PC-3 (cell line): ENCODE results near the gene PRTG.

Experiments used
- EZH2 ChIP-seq: fragments of 300-600 bp; sonication (generic); IDR thresholded peaks from one replicate; pipeline ENCODE4 v1.6.1; 2017; ENCODE audit warnings: antibody characterized with exemption, mild to moderate bottlenecking, low read length; ENCODE audit not compliant: unreplicated experiment
- EZH2phosphoT487 ChIP-seq: fragments of 300-600 bp; sonication (generic); IDR thresholded peaks from 2 replicates; pipeline ENCODE4 v1.6.1; 2018; ENCODE audit warnings: mild to moderate bottlenecking, antibody characterized with exemption, low read length, borderline replicate concordance
- TF ChIP-seq, protein P1 (sequence below): fragments of 300-600 bp; sonication (generic); conservative IDR thresholded peaks from 2 replicates; pipeline ENCODE4 v1.5.1; 2017; ENCODE audit warnings: antibody characterized with exemption, low read depth, mild to moderate bottlenecking, low read length

DNA sequence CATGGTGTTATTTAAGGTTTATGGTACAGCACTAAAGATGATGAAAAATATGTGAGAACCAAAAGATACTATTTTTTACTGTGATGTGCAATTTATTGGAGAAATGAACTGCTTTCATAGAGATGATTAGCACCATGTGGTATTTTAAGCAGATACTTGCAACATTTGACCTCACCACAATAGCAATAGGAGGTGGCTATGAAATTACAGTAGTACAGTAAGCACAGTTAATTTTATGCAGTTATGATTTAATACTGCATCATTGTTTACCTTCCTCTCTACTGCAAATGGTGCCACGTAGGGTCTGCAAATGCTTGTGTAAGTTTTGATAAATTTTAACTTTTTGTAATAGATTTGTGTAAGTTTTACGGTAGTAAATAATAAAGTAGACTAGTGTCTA, 168.9 kb downstream of the PRTG start:
- TF ChIP-seq, protein P1, sequence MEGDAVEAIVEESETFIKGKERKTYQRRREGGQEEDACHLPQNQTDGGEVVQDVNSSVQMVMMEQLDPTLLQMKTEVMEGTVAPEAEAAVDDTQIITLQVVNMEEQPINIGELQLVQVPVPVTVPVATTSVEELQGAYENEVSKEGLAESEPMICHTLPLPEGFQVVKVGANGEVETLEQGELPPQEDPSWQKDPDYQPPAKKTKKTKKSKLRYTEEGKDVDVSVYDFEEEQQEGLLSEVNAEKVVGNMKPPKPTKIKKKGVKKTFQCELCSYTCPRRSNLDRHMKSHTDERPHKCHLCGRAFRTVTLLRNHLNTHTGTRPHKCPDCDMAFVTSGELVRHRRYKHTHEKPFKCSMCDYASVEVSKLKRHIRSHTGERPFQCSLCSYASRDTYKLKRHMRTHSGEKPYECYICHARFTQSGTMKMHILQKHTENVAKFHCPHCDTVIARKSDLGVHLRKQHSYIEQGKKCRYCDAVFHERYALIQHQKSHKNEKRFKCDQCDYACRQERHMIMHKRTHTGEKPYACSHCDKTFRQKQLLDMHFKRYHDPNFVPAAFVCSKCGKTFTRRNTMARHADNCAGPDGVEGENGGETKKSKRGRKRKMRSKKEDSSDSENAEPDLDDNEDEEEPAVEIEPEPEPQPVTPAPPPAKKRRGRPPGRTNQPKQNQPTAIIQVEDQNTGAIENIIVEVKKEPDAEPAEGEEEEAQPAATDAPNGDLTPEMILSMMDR = no peak
- TF ChIP-seq EZH2 = no peak
- TF ChIP-seq EZH2phosphoT487 = no peak
